GM19438 (cell line): ENCODE results near the gene TEX13A.
"Not testable (repeated sequence)": the region's sequence is repeated elsewhere in the genome, so short reads cannot be mapped to it uniquely, and the experiment has no call there.

Experiments
- ATAC-seq: cut with Tn5 transposase; IDR thresholded peaks from one replicate; pipeline ENCODE4 v1.9.1; 2021; ENCODE audit warnings: low read depth; ENCODE audit not compliant: unreplicated experiment

Gene TEX13A, protein sequence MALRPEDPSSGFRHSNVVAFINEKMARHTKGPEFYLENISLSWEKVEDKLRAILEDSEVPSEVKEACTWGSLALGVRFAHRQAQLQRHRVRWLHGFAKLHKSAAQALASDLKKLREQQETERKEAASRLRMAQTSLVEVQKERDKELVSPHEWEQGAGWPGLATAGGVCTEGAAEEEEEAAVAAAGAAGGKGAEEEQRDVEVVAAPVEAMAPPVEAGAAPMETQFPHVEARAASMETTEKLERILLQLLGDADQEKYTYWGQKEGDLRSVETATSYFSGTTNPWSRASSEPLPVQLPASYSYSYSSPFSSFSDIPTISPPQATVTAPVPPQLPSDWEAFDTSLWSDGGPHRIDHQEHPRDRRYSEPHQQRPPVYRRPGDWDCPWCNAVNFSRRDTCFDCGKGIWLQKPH

GRCh38 chrX:105220636-105221035, at the start of gene TEX13A:
TSS of gene TEX13A (minus strand) at chrX:105220694. CDS start at chrX:105220397, 297 bp downstream.
- ATAC-seq, result no peak

- ATAC-seq, result no peak
Observed at GRCh38 chrX:105269386-105269785, 48.9 kb upstream of the TEX13A start.

- no peak for ATAC-seq
Observed at GRCh38 chrX:105267167-105267566, 46.7 kb upstream of the TEX13A start.

- no peak for ATAC-seq
Observed at GRCh38 chrX:105266456-105266855, 46.0 kb upstream of the TEX13A start.

DNA sequence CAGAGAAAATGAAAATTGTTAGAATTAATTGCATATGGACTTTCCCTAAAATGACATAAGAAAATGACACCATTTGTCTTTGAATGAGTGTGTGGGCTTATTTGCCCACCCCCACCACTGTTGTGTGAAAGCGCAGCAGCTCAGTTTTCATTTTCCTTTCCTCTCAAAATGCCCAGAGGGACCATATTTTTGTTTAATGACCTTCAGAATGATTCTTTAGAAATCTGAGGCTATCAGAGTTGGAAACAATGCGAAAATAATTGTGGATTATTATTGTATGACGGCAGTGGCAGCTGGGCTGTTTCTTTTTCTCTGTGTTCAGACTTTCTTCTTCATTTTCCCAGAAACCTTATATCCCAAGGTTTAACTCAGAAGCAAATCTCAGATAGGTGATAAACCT, 44.6 kb upstream of the TEX13A start:
- ATAC-seq, result no peak

DNA sequence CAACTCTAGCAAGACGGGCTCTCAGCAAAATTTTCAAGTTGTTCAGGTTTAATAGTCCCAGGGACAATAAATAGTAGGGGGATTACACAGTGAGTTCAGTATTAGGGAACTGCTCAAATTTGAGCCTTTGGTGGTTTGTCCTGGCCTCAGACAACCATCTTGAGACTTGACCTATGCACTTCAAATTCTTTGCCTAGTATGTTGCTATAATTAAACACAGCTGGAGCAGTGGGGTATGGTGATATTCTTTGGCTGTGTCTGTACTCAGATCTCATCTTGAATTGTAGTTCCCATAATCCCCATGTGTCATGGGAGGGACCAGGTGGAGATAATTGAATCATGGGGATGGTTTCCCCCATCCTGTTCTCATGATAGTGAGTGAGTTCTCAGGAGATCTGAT, 43.3 kb upstream of the TEX13A start:
- no peak for ATAC-seq

DNA sequence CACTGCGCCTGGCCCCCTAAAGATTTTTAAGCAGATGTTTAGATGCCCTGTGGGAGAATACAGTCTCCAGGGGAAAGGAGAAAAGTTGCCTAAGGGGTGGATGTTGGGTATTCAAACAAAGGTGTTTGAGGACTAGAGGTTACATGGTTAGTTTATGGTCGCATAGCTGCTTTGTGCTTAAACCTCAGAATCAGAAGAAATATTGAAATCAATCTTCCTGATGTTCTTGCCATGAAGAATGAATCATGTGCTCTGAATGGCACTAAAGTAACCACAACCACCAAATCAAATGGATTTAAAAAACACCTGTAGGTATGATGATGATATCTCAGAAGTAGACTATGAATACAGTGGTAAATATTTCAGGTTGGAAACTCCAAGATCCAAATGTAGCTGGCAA, 42.7 kb upstream of the TEX13A start:
- ATAC-seq, result no peak

DNA sequence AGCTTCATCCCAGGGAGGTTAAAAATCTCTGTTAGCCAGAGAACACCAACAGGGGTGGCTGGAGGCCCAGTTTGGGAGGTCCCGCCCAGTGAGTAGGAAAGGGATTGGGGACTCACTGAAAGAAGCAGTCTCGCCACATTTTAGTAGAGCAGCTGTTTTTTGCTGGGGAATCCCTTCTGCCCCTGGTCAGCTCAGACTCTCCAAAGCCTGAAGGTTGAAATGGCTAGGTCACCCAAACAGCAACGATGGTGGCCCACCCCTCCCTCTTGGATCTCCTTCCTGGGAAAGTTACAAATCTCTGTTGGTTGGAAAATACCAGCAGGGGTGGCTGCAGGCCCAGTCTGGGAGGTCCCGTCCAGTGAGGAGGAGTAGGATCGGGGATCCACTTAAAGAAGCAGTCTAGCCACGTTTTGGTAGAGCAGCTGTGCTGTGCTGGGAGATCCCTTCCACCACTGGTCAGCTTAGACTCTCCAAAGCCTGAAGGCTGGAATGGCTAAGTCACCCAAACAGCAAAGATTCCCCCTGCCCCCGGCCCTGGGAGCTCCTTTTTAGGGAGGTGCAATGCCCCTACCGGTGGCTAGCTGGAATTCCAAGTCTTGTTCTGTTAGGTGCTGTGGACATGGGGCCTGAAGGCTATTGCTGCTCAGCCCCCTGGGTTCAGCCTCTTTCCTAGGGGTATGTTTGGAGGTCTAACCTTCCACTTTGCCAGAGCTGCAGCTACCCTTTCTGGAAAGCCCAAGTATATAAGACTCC, 40.0 kb upstream of the TEX13A start:
- no peak for ATAC-seq

- ATAC-seq, result no peak
Observed at GRCh38 chrX:105241056-105241455, 20.6 kb upstream of the TEX13A start.

DNA sequence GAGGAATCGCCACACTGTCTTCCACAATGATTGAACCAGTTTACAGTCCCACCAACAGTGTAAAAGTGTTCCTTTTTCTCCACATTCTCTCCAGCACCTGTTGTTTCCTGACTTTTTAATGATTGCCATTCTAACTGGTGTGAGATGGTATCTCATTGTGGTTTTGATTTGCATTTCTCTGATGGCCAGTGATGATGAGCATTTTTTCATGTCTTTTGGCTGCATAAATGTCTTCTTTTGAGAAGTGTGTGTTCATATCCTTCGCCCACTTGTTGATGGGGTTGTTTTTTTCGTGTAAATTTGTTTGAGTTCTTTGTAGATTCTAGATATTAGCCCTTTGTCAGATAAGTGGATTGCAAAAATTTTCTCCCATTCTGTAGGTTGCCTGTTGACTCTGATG, 16.9 kb upstream of the TEX13A start:
- not testable (repeated sequence) for ATAC-seq

DNA sequence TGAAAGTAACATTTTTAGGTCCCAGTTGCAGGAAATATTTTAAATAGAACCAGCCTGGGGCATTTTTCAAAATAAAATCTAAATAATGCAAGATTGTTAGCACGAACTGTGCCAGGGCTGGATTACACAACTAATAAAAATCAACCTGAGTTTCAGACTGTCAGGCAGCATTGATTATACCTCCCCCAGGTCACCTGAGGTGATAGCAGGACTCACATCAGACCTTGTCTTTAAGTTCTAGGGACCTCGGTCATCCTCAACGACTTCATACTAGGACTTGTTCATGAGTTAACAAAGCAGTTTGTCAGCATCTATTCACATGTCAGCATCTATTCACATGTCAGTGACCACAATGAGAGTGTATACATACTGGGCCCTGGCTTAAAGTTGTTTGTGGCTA, 8.7 kb upstream of the TEX13A start:
- ATAC-seq, result no peak

- no peak for ATAC-seq
Observed at GRCh38 chrX:105228602-105229001, 8.1 kb upstream of the TEX13A start.

GRCh38 chrX:105226499-105226898, 6.0 kb upstream of the TEX13A start:
- no peak for ATAC-seq

GRCh38 chrX:105221374-105221773, 880 bp upstream of the TEX13A start:
- no peak for ATAC-seq

GRCh38 chrX:105219454-105220401, 766 bp downstream of the TEX13A start:
- no peak for ATAC-seq

GRCh38 chrX:105211066-105211575, 9.4 kb downstream of the TEX13A start:
- no peak for ATAC-seq

- no peak for ATAC-seq
Observed at GRCh38 chrX:105210258-105210657, 10.2 kb downstream of the TEX13A start.

GRCh38 chrX:105209406-105209805, 11.1 kb downstream of the TEX13A start:
- ATAC-seq, result no peak

GRCh38 chrX:105191878-105192277, 28.6 kb downstream of the TEX13A start:
- ATAC-seq, result no peak

- ATAC-seq, result no peak
Observed at GRCh38 chrX:105190252-105190853, 30.1 kb downstream of the TEX13A start.
